GM20431 (cell line): Measurements from ENCODE around the gene ITGB2.

ENCODE experiments used
- in situ Hi-C: fragments of 300-500 bp; cut with MseI, MboI; formaldehyde crosslinking; loops from one replicate; pipeline ENCODE4 v1.15.0; 2020; ENCODE audit warnings: low sequenced_read_pairs; ENCODE audit not compliant: unreplicated experiment

The ITGB2 gene

DNA sequence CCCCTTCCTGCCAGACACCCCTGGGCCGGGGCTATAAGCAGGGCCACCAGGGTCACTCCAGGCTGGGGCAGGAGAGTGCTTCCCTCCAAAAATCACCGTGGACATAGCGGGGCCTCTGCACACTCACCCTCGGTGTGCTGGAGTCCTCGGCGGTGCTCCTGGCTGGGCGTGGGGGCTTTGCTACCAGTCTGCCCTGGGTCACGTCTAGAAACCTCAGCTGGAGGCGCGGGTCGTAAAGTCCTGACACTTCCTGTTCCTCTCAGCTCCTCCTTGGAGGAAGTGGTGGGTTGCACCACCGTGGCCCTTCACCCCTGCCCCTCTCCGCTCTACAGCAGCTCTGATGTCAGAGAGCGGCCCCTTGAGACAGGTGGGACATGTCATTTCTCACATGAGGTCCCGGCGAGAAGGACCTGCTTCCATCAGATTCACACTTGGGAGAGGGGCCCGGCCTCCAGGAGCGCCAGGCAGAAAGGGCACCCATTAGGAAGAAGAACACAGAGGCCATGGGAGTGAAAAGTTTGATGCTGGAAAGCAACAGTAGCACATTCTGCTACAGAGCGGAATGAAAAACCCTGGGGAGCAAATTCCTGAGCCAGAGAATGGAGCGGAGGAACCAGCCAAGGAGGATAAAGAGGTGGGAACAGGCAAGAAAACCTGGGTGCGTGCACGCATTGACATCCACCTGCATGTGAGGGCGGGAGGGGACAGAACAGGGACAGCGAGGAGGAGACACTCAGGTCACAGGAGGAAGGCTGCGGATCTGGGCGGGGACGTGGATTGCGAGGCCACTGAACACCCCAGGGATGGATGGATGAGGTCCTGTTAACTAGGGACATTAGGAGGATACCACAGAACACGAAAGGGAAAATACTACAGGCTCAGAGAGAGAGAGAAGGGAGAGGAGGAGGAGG lies at the start of gene ITGB2:
TSS of gene ITGB2 (minus strand) at position 206 of the 911 bp plus-strand sequence. CDS start 10,117 bp downstream, outside the sequence.
- in situ Hi-C loops: no loop called here

- in situ Hi-C loops: no loop called here
These were observed 49.4 kb upstream of the ITGB2 start for GRCh38 chr21:44969931-44970755.

GRCh38 chr21:44969066-44969670 lies 48.5 kb upstream of the ITGB2 start:
- in situ Hi-C loops: no loop called here

- in situ Hi-C loops: no loop called here
These were observed 46.7 kb upstream of the ITGB2 start for GRCh38 chr21:44967082-44968047.

DNA sequence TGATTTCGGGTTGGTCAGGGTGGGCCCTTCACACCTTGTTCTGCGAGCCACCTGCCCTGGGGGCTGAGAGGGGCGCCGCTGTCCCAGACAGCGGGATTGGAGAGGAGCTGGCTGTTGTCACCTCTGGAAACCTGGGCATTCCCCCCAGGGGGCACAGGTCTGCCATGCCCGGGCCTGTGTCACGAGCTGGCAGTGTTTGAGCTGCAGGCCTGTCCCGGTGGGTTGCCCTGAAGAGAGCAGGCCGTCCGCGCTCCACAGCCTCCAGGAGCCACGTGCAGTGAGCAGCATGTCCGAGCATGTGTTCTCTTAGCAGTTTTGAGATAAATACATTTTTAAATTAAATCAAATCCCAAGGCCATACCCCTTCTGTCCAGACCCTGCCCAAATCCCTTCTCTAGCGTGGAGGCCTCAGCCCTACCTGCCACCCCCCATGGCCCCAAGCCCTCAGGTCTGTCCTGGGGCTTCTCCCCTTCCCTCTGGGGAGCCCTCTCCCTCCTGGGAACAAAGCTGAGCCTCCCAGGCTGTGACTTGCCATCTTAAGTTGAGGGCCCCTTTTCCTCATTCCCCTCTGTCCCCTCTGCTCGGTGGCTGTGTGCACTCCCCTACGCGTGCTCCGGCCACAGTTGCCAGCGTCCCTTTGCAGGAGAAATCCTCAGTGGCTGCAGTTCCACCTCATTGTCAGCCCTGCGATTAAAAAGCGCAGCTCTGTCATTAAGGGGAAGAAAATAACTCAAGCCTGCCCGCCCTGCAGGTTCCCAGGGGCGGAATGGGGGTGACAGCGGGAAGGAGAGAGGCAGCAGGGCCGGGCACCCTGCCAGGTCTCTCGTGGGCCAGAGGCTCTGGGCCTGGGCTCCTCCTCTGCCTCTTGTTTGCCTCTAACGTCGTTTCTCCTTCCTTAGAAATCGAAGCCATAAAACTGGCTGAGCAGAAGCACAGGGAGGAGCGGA lies 45.7 kb upstream of the ITGB2 start:
- in situ Hi-C loops: no loop called here

DNA sequence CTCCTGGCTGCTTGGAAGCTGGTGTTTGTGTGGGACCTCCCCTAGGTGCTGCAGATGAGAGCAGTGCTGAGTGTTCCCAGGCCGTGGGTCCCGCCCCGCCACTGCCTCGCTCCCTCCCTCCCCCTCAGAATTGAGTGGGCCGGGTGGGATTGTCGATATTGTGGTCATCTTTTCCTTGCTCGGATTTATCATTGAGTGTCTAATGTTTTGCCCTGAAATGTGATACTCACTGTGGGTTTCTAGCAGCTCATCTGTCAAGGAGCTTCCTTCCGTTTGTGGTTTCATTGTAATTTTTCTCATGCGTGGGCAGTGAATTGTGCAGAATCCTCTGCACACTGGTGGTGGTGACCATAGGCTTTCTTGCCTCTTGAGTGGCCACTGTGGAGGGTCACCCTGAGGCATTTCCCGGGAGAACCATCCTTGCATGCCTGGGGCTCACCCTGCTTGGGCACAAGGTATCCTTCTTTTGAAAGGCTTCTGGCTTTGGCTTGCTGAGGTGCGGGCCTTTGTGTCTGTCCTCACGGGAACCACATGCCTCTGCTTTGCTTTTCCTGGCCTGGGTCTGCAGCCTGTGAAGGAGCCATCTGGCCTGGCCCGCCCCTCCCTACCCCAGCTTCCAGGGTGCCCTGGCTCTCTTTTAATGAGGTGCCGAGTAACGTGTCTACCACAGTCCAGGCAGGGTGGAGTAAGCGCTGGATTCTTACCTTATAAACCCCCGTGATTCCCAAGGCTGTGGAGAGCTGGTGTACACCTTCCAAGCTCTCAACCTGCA lies 44.7 kb upstream of the ITGB2 start:
- in situ Hi-C loops: no loop called here

- in situ Hi-C loops: no loop called here
These were observed 43.7 kb upstream of the ITGB2 start for GRCh38 chr21:44964381-44964780.

GRCh38 chr21:44962403-44962966 lies 41.8 kb upstream of the ITGB2 start:
- in situ Hi-C loops: no loop called here

GRCh38 chr21:44960141-44961092 lies 39.7 kb upstream of the ITGB2 start:
- in situ Hi-C loops: no loop called here

DNA sequence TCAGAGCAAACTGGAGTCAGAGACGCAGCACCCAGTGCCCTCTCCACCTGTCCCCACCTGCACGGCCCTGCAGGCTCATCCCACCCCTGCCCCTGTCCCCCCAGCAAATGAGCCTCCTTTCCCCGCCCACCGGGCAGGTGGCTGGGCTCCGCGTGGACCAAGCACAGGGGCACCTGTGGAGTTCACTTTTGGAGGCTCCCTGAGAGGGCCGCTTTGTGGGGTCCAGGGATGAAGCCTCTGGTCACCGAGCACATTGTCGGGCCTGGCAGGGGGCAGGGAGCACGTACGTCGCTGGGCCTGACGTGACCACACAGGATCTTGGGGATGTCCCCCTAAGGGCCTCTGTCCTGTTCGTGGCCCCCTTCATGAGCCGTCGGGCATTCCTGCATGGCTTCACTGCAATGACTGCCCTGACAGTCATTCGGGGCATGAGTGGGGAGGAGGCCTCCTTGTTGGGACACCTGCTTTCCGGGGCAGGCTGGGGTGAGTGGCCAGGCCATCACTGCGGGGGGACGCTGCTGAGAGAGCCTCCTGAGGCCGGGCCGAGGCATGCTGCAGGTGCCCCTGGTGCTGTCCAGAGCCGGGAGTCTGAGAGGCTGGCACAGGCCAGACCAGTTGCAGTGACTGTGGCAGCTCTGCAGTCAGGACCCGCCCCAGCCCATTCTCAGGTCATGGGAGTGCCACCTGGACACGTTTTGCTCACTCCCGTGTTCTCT lies 38.8 kb upstream of the ITGB2 start:
- in situ Hi-C loops: loop anchor here (10.0 kb wide), 1 partner anchor 175 kb away; no protein-coding TSS in a partner anchor

- in situ Hi-C loops: loop anchor here (10.0 kb wide), 1 partner anchor 176 kb away; no protein-coding TSS in a partner anchor
These were observed 37.9 kb upstream of the ITGB2 start for GRCh38 chr21:44958471-44959191.

DNA sequence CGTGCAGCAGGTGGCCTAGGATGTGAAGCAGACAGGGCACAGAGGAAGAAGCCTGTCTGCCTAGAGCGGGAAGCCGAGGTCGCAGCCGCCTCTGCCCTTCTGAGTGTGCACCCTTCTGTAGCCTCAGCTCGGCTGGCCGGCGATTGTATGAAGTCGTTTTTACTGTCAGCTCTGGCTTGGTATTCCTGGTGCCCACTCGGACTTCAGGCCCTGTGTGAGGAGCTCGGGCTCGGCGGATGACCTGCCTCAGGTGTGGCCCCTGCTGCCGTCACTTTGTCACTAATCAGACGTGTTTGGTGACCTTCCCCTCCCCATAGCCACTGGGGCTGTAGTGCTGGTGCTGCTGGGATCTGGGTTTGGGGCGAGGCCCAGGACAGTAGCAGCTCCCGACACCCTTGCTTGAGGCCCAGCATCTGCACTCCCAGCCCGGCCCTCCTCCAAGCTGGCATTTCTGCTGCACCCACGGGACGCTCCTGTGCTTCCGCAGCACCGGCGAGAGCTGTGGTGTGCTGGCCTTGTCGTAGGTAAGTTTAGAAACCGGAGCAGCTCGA lies 37.3 kb upstream of the ITGB2 start:
- in situ Hi-C loops: loop anchor here (10.0 kb wide), 1 partner anchor 177 kb away; no protein-coding TSS in a partner anchor

GRCh38 chr21:44957047-44957831 lies 36.5 kb upstream of the ITGB2 start:
- in situ Hi-C loops: loop anchor here (10.0 kb wide), 1 partner anchor 178 kb away; no protein-coding TSS in a partner anchor
